Tibial nerve (tissue), 3 donors: Measurements from ENCODE around the gene SCN8A.

Experiments used
- CTCF ChIP-seq, 5 experiments: fragments of 200-600 bp in 3 of 5; fragments of 450-650 bp in 2 of 5; sonication (generic) in 3 of 5; IDR thresholded peaks; one replicate each; pipeline ENCODE4 v1.5.1; 2016 to 2019; ENCODE audit warnings: antibody characterized with exemption in 5 of 5, mild to moderate bottlenecking in 3 of 5, moderate library complexity in 2 of 5
- POLR2A ChIP-seq, 2 donors: fragments of 450-650 bp; IDR thresholded peaks; one replicate each; pipeline ENCODE4 v1.6.1; 2017; ENCODE audit warnings: antibody characterized with exemption in 2 of 2, mild to moderate bottlenecking in 2 of 2, moderate library complexity in 2 of 2

GRCh38 chr12:51692016-51692415, 101.0 kb downstream of the SCN8A start:
- TF ChIP-seq POLR2A (IDR thresholded peaks at IDR 0.05) (no peak), CTCF (IDR thresholded peaks at IDR 0.05) (no peak)
